ENCODE data around the gene CLINT1.

The CLINT1 gene

DNA sequence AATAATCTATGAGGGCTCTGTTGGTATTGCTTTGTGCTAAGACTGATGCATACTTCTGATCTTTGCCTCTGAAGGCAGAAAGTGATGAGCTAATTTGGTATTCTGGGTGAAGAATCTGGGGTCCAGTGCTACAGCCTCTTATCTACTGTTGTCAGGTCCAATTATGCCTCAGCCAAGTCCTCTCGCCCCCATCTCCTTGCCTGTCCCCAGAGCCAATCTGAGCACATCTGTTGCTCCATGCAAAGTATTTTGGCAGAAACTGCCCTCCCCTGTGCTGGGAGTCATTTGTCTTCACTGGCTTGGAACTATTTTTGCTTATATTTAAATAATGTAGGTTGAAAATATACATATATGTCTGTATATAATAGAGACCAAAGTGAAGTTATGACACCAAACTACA, 92.0 kb downstream of the CLINT1 start:
- DNase-seq (ENCODE audit: low read depth) = no peak
- H3K4me3 ChIP-seq (ENCODE audit: low read depth, low read length) = no peak overlapping the region
- no peak for TF ChIP-seq CTCF (IDR thresholded peaks at IDR 0.05; ENCODE audit: low read depth, low read length, missing control alignments)
- in situ Hi-C loops (cut with HindIII; ENCODE audit: low sequenced_read_pairs) = no loop called here

DNA sequence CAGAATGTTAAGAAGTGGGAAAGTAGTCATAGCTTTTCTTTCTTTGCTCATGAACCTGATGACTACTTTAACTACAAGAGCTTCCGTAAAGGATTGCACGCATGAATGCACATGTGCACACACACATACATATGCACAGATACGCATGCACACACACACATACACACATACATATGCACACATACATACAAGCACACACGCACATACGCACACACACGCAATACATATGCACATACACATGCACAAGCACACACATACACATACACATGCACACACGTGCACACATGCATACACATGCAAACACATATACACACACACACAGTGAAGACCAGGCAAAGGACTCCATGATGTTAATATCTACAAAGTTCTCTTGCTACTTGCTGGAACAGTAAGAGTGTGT, 92.5 kb downstream of the CLINT1 start:
- TF ChIP-seq CTCF (IDR thresholded peaks at IDR 0.05; ENCODE audit: low read depth, low read length, missing control alignments) = no peak
- DNase-seq (ENCODE audit: low read depth) = no peak
- in situ Hi-C loops (cut with HindIII; ENCODE audit: low sequenced_read_pairs) = no loop called here
- H3K4me3 ChIP-seq (ENCODE audit: low read depth, low read length) = no peak overlapping the region

DNA sequence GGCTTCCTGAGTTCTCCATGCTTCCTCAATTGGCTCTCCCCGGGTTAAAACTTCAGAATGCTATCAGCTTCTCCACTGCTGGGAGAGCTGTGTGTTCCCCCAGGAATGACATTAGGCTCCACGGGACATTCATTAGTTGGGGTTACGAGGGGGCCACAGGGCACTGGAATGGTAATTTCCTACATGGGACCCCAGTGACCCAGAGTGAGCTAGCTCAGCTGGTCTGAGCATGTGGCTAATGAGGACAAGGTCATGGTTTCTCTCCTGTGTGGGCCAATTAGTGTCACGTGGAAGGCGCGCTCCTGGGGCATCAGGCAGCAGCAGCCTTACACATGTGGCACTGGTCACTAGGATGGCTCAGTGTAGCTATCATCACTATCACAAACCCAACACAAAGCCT, 94.4 kb downstream of the CLINT1 start:
- H3K4me3 ChIP-seq (ENCODE audit: low read depth, low read length) = no peak overlapping the region
- DNase-seq (ENCODE audit: low read depth) = no peak
- in situ Hi-C loops (cut with HindIII; ENCODE audit: low sequenced_read_pairs) = no loop called here
- TF ChIP-seq CTCF (IDR thresholded peaks at IDR 0.05; ENCODE audit: low read depth, low read length, missing control alignments) = no peak

DNA sequence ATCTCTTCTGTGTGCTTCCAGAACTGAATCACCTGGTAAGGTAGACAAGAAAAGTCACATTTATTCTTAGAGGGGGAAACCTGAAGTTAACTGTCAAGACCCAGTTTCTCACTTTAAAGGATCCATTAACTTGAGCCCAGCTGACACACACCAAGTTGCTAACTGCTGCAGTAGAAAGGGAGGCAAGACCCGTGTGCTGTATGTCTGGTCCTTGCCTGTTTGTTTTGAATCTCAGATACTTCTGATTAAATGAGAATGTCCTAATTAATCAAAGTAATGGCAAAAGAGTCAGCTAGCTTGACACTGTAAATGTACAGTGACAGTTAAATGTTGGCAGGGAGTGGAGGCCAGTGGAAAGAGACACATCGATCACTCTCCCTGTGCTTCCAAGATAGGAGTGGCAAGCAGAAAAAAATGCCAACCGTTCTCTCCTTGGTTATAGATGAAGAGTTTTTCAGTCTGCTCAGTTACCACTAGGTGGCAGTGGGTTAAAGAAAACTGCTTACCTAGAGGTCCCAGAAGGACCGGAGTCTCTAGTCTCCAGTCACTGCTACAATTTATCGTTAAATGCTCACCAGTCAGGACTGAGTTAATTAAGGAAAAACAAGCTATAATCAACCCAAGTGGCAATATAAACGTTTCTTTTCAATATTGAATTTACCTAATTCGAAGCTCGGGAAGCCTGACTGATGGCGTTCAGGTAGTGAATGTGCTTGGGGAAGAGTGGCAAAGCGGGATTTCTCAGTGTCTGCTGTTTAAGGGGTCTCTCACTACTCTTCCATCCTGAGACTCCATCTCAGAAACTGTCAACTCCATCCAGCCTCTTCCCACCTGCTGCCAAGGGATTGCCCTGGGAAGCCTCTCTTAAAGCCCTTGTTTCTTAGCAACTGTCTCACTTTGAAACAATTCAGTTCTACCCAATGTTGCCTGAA, 97.0 kb downstream of the CLINT1 start:
- DNase-seq (ENCODE audit: low read depth) = peak; percentile 34
- peak; percentile 80 for TF ChIP-seq CTCF (IDR thresholded peaks at IDR 0.05; ENCODE audit: low read depth, low read length, missing control alignments)
- in situ Hi-C loops (cut with HindIII; ENCODE audit: low sequenced_read_pairs) = no loop called here
- H3K4me3 ChIP-seq (ENCODE audit: low read depth, low read length) = no peak overlapping the region

GRCh38 chr5:157758706-157759105, 100.2 kb downstream of the CLINT1 start:
- no peak for TF ChIP-seq CTCF (IDR thresholded peaks at IDR 0.05; ENCODE audit: low read depth, low read length, missing control alignments)
- H3K4me3 ChIP-seq (ENCODE audit: low read depth, low read length) = no peak overlapping the region

GRCh38 chr5:157756122-157756521, 102.8 kb downstream of the CLINT1 start:
- in situ Hi-C loops (cut with HindIII; ENCODE audit: low sequenced_read_pairs) = no loop called here
- DNase-seq (ENCODE audit: low read depth) = no peak
- TF ChIP-seq CTCF (IDR thresholded peaks at IDR 0.05; ENCODE audit: low read depth, low read length, missing control alignments) = no peak
- H3K4me3 ChIP-seq (ENCODE audit: low read depth, low read length) = no peak overlapping the region

More at GRCh38 chr5:157758706-157759105, 100.2 kb downstream of the CLINT1 start:
- no peak for DNase-seq (ENCODE audit: low read depth)
- in situ Hi-C loops (cut with HindIII; ENCODE audit: low sequenced_read_pairs) = no loop called here

All from astrocyte of the cerebellum (primary cell).